ENCODE data around the gene CAVIN2. TPM values are rescaled to one million over a fixed set of nuclear protein-coding genes. Genes with fewer than 3 reads are reported as not detected.
A peak's percentile ranks its signal among the peaks of the same experiment; 100 is the strongest.

Gene CAVIN2
- total and polyA plus RNA-seq, 9 of the 15 experiments (the other 6 are each of a cell fraction or from before 2014, with no cell fraction given): 20.6 to 92.4 (median 69.0) TPM

GRCh38 chr2:191835539-191836350, 11.1 kb downstream of the CAVIN2 start (continued):
- TF ChIP-seq ZNF592 (IDR thresholded peaks at IDR 0.05) (peak; percentile 53), NR4A1 (CRISPR knock-in tag; IDR thresholded peaks at IDR 0.05) (no peak), NR4A1 (tag; IDR thresholded peaks at IDR 0.05) (0 out of 2 replicates have a peak, but pooled peaks have one; percentile 19), GATAD2A (IDR thresholded peaks at IDR 0.05) (peak; percentile 69; the same call in 1 of the 2 replicates), HDAC1 (IDR thresholded peaks at IDR 0.05) (peak in 1 of 2 experiments; percentile 37; a peak in 1 of 4 replicates), SLC30A9 (CRISPR knock-in tag; IDR thresholded peaks at IDR 0.05) (no peak), MAZ (CRISPR knock-in tag; conservative IDR thresholded peaks at IDR 0.05 in 1 of 2, IDR thresholded peaks at IDR 0.05 in 1 of 2) (peak in 1 of 2 experiments; percentile 60; a peak in 2 of 4 replicates)

Measured in K562 (cell line).